NCI-H748 (cell line): ENCODE data around the gene LIPM.

Experiments
- DNase-seq: peaks from one replicate; lab custom pipeline; 2025; ENCODE audit not compliant: unreplicated experiment; lab: John Stamatoyannopoulos, UW

Gene LIPM

GRCh38 chr10:88802523-88803285 lies at the start of gene LIPM:
LIPM (plus strand) TSS chr10:88802730; CDS start chr10:88802897, 167 bp downstream.
- no peak for DNase-seq

GRCh38 chr10:88754287-88754686 lies 48.2 kb upstream of the LIPM start:
- DNase-seq = no peak

GRCh38 chr10:88755753-88756152 lies 46.8 kb upstream of the LIPM start:
- no peak for DNase-seq

- DNase-seq = no peak
Measured at GRCh38 chr10:88756660-88757059, 45.9 kb upstream of the LIPM start.

- DNase-seq = no peak
Measured at GRCh38 chr10:88759366-88760101, 43.0 kb upstream of the LIPM start, which contains the start of gene LIPN. LIPN (plus strand) TSS chr10:88760020; CDS start chr10:88761406, 1,386 bp downstream.

- DNase-seq = no peak
Measured at GRCh38 chr10:88762906-88763305, 39.6 kb upstream of the LIPM start.

GRCh38 chr10:88763441-88763840 lies 39.1 kb upstream of the LIPM start:
- DNase-seq = no peak

GRCh38 chr10:88764110-88764509 lies 38.4 kb upstream of the LIPM start:
- DNase-seq = no peak

GRCh38 chr10:88765816-88766215 lies 36.7 kb upstream of the LIPM start:
- DNase-seq = no peak

GRCh38 chr10:88769384-88769783 lies 33.1 kb upstream of the LIPM start:
- DNase-seq = no peak

- no peak for DNase-seq
Measured at GRCh38 chr10:88781206-88781605, 21.3 kb upstream of the LIPM start.

- no peak for DNase-seq
Measured at GRCh38 chr10:88782222-88782621, 20.3 kb upstream of the LIPM start.

- no peak for DNase-seq
Measured at GRCh38 chr10:88783724-88784123, 18.8 kb upstream of the LIPM start.

GRCh38 chr10:88786032-88786770 lies 16.3 kb upstream of the LIPM start:
- no peak for DNase-seq

GRCh38 chr10:88787463-88787862 lies 15.1 kb upstream of the LIPM start:
- no peak for DNase-seq

GRCh38 chr10:88788924-88789323 lies 13.6 kb upstream of the LIPM start:
- no peak for DNase-seq

- DNase-seq = no peak
Measured at GRCh38 chr10:88791924-88792323, 10.6 kb upstream of the LIPM start.

GRCh38 chr10:88792661-88793060 lies 9.9 kb upstream of the LIPM start:
- no peak for DNase-seq

GRCh38 chr10:88793712-88794299 lies 8.7 kb upstream of the LIPM start:
- DNase-seq = no peak

- DNase-seq = no peak
Measured at GRCh38 chr10:88794731-88795130, 7.8 kb upstream of the LIPM start.
